ENCODE measurements around the gene HTRA1. TPM values are rescaled to one million over a fixed set of nuclear protein-coding genes. Genes with fewer than 3 reads are reported as not detected.

The HTRA1 gene
- total RNA-seq, 4 donors from 2014 or later = 37.1 to 99.4 (median 68.2) TPM

GRCh38 chr10:122490268-122490667 is 28.9 kb downstream of the HTRA1 start:
- no peaks in the 10 kb centered on the region for H3K27me3 ChIP-seq
- intact Hi-C loops (cut with DNase I) = no loop called here
- no peak overlapping the region for H3K4me3 ChIP-seq (replicated peaks in 1 of 3)
- no peak for DNase-seq
- H3K4me1 ChIP-seq = peaks cover 0 to 25% of the 10 kb centered on the region in 2 donors
- H3K9me3 ChIP-seq = no peaks in the 10 kb centered on the region
- TF ChIP-seq CTCF (IDR thresholded peaks at IDR 0.05) (no peak), POLR2A (IDR thresholded peaks at IDR 0.05) (no peak)
- no peak overlapping the region for H3K27ac ChIP-seq
- WGBS, 2 donors = 83 to 84% methylated on average over 4 of the region's 4 CpGs
- H3K36me3 ChIP-seq = no peaks in the 10 kb centered on the region

- Histone ChIP-seq H3K4me1 (peaks cover 0 to 22% of the 10 kb centered on the region in 2 donors), H3K27ac (no peak overlapping the region), H3K27me3 (no peaks in the 10 kb centered on the region), H3K9me3 (no peaks in the 10 kb centered on the region), H3K4me3 (replicated peaks in 1 of 3) (no peak overlapping the region), H3K36me3 (no peaks in the 10 kb centered on the region)
- peak in 1 of 2 donors; percentile 67 for DNase-seq
- intact Hi-C loops (cut with DNase I) = no loop called here
- TF ChIP-seq CTCF (IDR thresholded peaks at IDR 0.05) (no peak), POLR2A (IDR thresholded peaks at IDR 0.05) (no peak)
- 70 to 85% methylated on average over 25 to 26 of the region's 26 CpGs for WGBS, 2 donors
These were observed 29.7 kb downstream of the HTRA1 start for GRCh38 chr10:122490786-122491680.

- Histone ChIP-seq H3K27ac (no peak overlapping the region), H3K27me3 (no peaks in the 10 kb centered on the region), H3K4me1 (peaks cover 0 to 16% of the 10 kb centered on the region in 2 donors), H3K9me3 (no peaks in the 10 kb centered on the region), H3K36me3 (no peaks in the 10 kb centered on the region), H3K4me3 (replicated peaks in 1 of 3) (no peak overlapping the region)
- DNase-seq = no peak
- intact Hi-C loops (cut with DNase I) = no loop called here
- TF ChIP-seq POLR2A (IDR thresholded peaks at IDR 0.05) (no peak), CTCF (IDR thresholded peaks at IDR 0.05) (no peak)
- WGBS, 2 donors = 85 to 87% methylated on average over 9 of the region's 9 CpGs
These were observed 30.7 kb downstream of the HTRA1 start for GRCh38 chr10:122492006-122492405.

GRCh38 chr10:122492999-122493481 is 31.7 kb downstream of the HTRA1 start:
- Histone ChIP-seq H3K4me1 (peaks cover 0 to 11% of the 10 kb centered on the region in 2 donors), H3K27me3 (no peaks in the 10 kb centered on the region), H3K4me3 (replicated peaks in 1 of 3) (no peak overlapping the region), H3K9me3 (no peaks in the 10 kb centered on the region), H3K36me3 (no peaks in the 10 kb centered on the region), H3K27ac (peak overlapping the region in 2 of 3 donors; percentile 28 to 43)
- intact Hi-C loops (cut with DNase I) = no loop called here
- DNase-seq = no peak
- TF ChIP-seq CTCF (IDR thresholded peaks at IDR 0.05) = no peak
- no peak for TF ChIP-seq POLR2A (IDR thresholded peaks at IDR 0.05)
- 75 to 94% methylated on average over 9 of the region's 9 CpGs for WGBS, 2 donors

- intact Hi-C loops (cut with DNase I) = no loop called here
- Histone ChIP-seq H3K4me1 (peaks cover under 1 to 13% of the 10 kb centered on the region in 2 donors), H3K27me3 (no peaks in the 10 kb centered on the region), H3K4me3 (replicated peaks in 1 of 3) (no peak overlapping the region), H3K27ac (peak overlapping the region in 2 of 3 donors; percentile 28 to 43), H3K9me3 (no peaks in the 10 kb centered on the region), H3K36me3 (no peaks in the 10 kb centered on the region)
- TF ChIP-seq CTCF (IDR thresholded peaks at IDR 0.05) (no peak), POLR2A (IDR thresholded peaks at IDR 0.05) (no peak)
- WGBS, 2 donors = 86 to 94% methylated on average over 4 of the region's 4 CpGs
- DNase-seq = no peak
These were observed 32.4 kb downstream of the HTRA1 start for GRCh38 chr10:122493761-122494160.

All from thyroid gland (tissue), 4 donors.